Measurements from ENCODE around the gene TMC5. TPM values are rescaled to one million over a fixed set of nuclear protein-coding genes. Genes with fewer than 3 reads are reported as not detected.

TMC5 gene
- polyA plus RNA-seq, 1 of the 3 experiments (the other 2 are of a cell fraction) = not detected

DNA sequence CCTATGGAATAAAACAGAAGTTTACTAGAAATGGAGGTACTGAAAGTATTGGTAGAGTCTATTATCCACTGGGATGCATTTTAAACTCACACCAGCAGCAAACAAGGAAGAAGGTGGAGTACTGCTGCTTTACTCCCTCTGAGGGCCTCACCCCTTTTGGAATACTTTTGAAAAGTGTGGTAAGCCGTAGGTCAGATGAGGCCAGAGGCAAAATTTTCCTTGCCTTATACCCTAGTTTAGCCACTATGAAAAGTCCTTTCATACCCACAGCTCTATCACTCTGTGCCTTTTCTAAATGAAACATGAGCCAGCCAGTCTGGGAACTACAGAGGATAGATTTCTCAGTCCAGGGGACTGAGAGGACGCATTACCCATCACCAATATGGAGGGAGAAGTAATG is 90.2 kb downstream of the TMC5 start (continued):
- TF ChIP-seq, protein P1, sequence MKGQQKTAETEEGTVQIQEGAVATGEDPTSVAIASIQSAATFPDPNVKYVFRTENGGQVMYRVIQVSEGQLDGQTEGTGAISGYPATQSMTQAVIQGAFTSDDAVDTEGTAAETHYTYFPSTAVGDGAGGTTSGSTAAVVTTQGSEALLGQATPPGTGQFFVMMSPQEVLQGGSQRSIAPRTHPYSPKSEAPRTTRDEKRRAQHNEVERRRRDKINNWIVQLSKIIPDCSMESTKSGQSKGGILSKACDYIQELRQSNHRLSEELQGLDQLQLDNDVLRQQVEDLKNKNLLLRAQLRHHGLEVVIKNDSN (IDR thresholded peaks at IDR 0.05; ENCODE audit: borderline replicate concordance, low read depth) = no peak
- TF ChIP-seq SMC3 (IDR thresholded peaks at IDR 0.05; ENCODE audit: low read depth, low read length) (no peak), CHD2 (IDR thresholded peaks at IDR 0.05; ENCODE audit: low read length, partially characterized antibody) (no peak)

DNA sequence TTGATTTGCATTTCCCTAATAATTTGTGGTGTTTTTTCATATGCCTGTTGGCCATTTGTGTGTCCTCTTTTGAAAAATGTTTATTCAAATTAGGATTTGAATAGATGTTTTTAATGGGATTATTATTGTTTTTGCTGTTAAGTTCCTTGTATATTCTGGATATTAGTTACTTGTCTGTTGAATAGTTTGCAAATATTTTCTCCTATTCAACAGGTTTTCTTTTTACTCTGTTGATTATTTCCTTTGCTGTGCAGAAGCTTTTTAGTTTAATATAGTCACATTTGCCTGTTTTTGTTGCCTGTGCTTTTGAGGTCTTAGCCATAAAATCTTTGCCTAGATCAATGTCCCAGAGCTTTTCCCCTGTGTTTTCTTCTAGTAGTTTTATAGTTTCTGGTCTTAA is 94.6 kb downstream of the TMC5 start:
- H3K4me1 ChIP-seq (ENCODE audit: control insufficient read depth in 1 of 2, insufficient read depth in 2 of 2, low read depth in 1 of 2, low read length in 1 of 2) = no peaks in the 10 kb centered on the region
- ChIA-PET POLR2A (no interaction called here), CTCF (interaction anchor here (1.1 to 1.5 kb wide), 2 partner anchors 9 to 10 kb away, joined by 3 read pairs; no protein-coding TSS in a partner anchor)
- no peak overlapping the region for H3K27ac ChIP-seq (ENCODE audit: low read depth in 2 of 2, low read length in 1 of 2)
- H2AFZ ChIP-seq (ENCODE audit: low read depth) = no peak overlapping the region
- DNase-seq = no peak
- no peak overlapping the region for H3K4me2 ChIP-seq
- 0 out of 2 replicates have a peak, but pooled peaks cover 7% of the 10 kb centered on the region for H3K79me2 ChIP-seq (ENCODE audit: insufficient read depth)
- H3K4me3 ChIP-seq (ENCODE audit: low read depth in 2 of 2, low read length in 1 of 2) = no peak overlapping the region
- H3F3A ChIP-seq (replicated peaks; ENCODE audit: insufficient read depth) = peaks cover 5% of the 10 kb centered on the region
- no peaks in the 10 kb centered on the region for H3K27me3 ChIP-seq (ENCODE audit: insufficient read depth)
- H4K20me1 ChIP-seq (ENCODE audit: insufficient read depth) = no peaks in the 10 kb centered on the region
- H3K36me3 ChIP-seq (replicated peaks in 1 of 2; ENCODE audit: control insufficient read depth in 1 of 2, insufficient read depth in 2 of 2, low read length in 1 of 2) = peaks cover 63 to 73% of the 10 kb centered on the region in 2 experiments
- H3K9me2 ChIP-seq = no peaks in the 10 kb centered on the region
- TF ChIP-seq POLR2AphosphoS5 (IDR thresholded peaks at IDR 0.05; ENCODE audit: low read depth, low read length) = no peak
- no peak for TF ChIP-seq MEF2A (IDR thresholded peaks at IDR 0.05; ENCODE audit: borderline replicate concordance, low read depth)
- no peak for TF ChIP-seq NRF1 (IDR thresholded peaks at IDR 0.05; ENCODE audit: low read depth, low read length)
- no peak for TF ChIP-seq MXI1 (IDR thresholded peaks at IDR 0.05; ENCODE audit: low read depth, low read length)
- TF ChIP-seq, protein P2, sequence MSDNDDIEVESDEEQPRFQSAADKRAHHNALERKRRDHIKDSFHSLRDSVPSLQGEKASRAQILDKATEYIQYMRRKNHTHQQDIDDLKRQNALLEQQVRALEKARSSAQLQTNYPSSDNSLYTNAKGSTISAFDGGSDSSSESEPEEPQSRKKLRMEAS (IDR thresholded peaks at IDR 0.05; ENCODE audit: low read depth) = no peak
- TF ChIP-seq, protein P1 (IDR thresholded peaks at IDR 0.05; ENCODE audit: borderline replicate concordance, low read depth) = no peak
- TF ChIP-seq, protein P3, sequence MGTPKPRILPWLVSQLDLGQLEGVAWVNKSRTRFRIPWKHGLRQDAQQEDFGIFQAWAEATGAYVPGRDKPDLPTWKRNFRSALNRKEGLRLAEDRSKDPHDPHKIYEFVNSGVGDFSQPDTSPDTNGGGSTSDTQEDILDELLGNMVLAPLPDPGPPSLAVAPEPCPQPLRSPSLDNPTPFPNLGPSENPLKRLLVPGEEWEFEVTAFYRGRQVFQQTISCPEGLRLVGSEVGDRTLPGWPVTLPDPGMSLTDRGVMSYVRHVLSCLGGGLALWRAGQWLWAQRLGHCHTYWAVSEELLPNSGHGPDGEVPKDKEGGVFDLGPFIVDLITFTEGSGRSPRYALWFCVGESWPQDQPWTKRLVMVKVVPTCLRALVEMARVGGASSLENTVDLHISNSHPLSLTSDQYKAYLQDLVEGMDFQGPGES (IDR thresholded peaks at IDR 0.05; ENCODE audit: low read depth, low read length) = no peak
- no peak for TF ChIP-seq RAD21 (IDR thresholded peaks at IDR 0.05; ENCODE audit: low read length)
- TF ChIP-seq SMC3 (IDR thresholded peaks at IDR 0.05; ENCODE audit: low read depth, low read length) = no peak
- TF ChIP-seq TCF12 (IDR thresholded peaks at IDR 0.05) = no peak
- no peak for TF ChIP-seq RFX5 (IDR thresholded peaks at IDR 0.05; ENCODE audit: low read length)
- TF ChIP-seq, protein P4, sequence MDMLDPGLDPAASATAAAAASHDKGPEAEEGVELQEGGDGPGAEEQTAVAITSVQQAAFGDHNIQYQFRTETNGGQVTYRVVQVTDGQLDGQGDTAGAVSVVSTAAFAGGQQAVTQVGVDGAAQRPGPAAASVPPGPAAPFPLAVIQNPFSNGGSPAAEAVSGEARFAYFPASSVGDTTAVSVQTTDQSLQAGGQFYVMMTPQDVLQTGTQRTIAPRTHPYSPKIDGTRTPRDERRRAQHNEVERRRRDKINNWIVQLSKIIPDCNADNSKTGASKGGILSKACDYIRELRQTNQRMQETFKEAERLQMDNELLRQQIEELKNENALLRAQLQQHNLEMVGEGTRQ (IDR thresholded peaks at IDR 0.05; ENCODE audit: borderline replicate concordance, low read depth, low read length) = no peak
- no peak for TF ChIP-seq YY1 (IDR thresholded peaks at IDR 0.05; ENCODE audit: low read depth)
- TF ChIP-seq FOXM1 (IDR thresholded peaks at IDR 0.05; ENCODE audit: low read depth) = no peak
- no peak for TF ChIP-seq FOSL2 (IDR thresholded peaks at IDR 0.05; ENCODE audit: borderline replicate concordance, low read depth)
- H3K9ac ChIP-seq = no peak overlapping the region
- no peaks in the 10 kb centered on the region for H3K9me3 ChIP-seq

All from SK-N-SH (cell line).